K562 (cell line): ENCODE data around the gene PRKCB. TPM values are rescaled to one million over a fixed set of nuclear protein-coding genes. Genes with fewer than 3 reads are reported as not detected.
A peak's percentile ranks its signal among the peaks of the same experiment; 100 is the strongest.

Experiments
- ATF2 ChIP-seq: sonication (generic); formaldehyde crosslinking; IDR thresholded peaks from 2 replicates; pipeline ENCODE4 v1.8.1; 2022; ENCODE audit warnings: missing genetic modification reagents
- ETS1 ChIP-seq: conservative IDR thresholded peaks from 2 replicates; pipeline ENCODE4 v1.6.1; 2011; ENCODE audit warnings: low read depth, mild to moderate bottlenecking, low read length; ENCODE audit not compliant: control insufficient read depth
- MEIS2 ChIP-seq: fragments of 450-650 bp; IDR thresholded peaks from 2 replicates; pipeline ENCODE4 v1.6.1; 2014; ENCODE audit warnings: mild to moderate bottlenecking; ENCODE audit not compliant: partially characterized antibody
- NR1H2 ChIP-seq: sonication (generic); formaldehyde crosslinking; IDR thresholded peaks from 2 replicates; pipeline ENCODE4 v1.4.0; 2020; ENCODE audit warnings: mild to moderate bottlenecking, missing genetic modification reagents
- PCBP2 ChIP-seq: fragments of 200-400 bp; formaldehyde crosslinking; IDR thresholded peaks from 2 replicates; pipeline ENCODE4 v1.6.1; 2018; ENCODE audit warnings: low read length, low read depth, mild to moderate bottlenecking, moderate library complexity; ENCODE audit not compliant: poor library complexity, severe bottlenecking
- RAD21 ChIP-seq, 2 experiments: fragments of 250-450 bp in 1 of 2; fragments of 450-650 bp in 1 of 2; sonication (Bioruptor Pico) in 1 of 2; formaldehyde crosslinking in 1 of 2; IDR thresholded peaks in 1 of 2; conservative IDR thresholded peaks in 1 of 2; 2 replicates each; pipeline versions ENCODE4 v1.4.0 to v1.8.0; 2020 to 2022; ENCODE audit warnings: mild to moderate bottlenecking in 2 of 2, moderate library complexity in 1 of 2
- RCOR1 ChIP-seq, 2 experiments: IDR thresholded peaks; 2 replicates each; pipeline ENCODE4 v1.6.1; 2012; ENCODE audit warnings: low read depth in 2 of 2, low read length in 2 of 2, borderline replicate concordance in 1 of 2, improper control_type of control experiment in 1 of 2
- ZBTB7A ChIP-seq: IDR thresholded peaks from 2 replicates; pipeline ENCODE4 v1.6.1; 2011; ENCODE audit warnings: low read depth, mild to moderate bottlenecking, low read length, moderate library complexity, borderline replicate concordance; ENCODE audit not compliant: control insufficient read depth
- ZFP1 ChIP-seq: fragments of 450-650 bp; formaldehyde crosslinking; IDR thresholded peaks from 2 replicates; pipeline ENCODE4 v1.4.0; 2020; ENCODE audit warnings: mild to moderate bottlenecking, mixed read lengths
- polyA plus RNA-seq, 8 experiments: library from polyadenylated mRNA; depleted of rRNA in 4 of 8; stranded (reverse) in 5 of 8; unstranded in 3 of 8; fragments of >200 nt; fragmentation: Nextera tagmentation in 2 of 8; fragmentation: Illumina TruSeq in 1 of 8; extraction: Ambion mirVana in 2 of 8; extraction: Trizol in 1 of 8; gene quantifications; 2 replicates each; pipeline versions ENCODE4 v1.2.1 to v1.2.3, GENCODE V29; 2011 to 2014; ENCODE audit warnings: inconsistent platforms in 1 of 8, missing spikeins in 1 of 8
- total RNA-seq, 7 experiments: library from RNA; depleted of rRNA in 6 of 7; stranded (reverse); fragments of >200 nt in 6 of 7; fragmentation: Illumina TruSeq in 2 of 7; extraction: Trizol in 2 of 7; gene quantifications; 2 replicates each; pipeline versions ENCODE4 v1.2.1 to v1.2.3, GENCODE V29; 2011 to 2021; ENCODE audit warnings: low replicate concordance in 1 of 7
- TF ChIP-seq, protein P1 (sequence below), 2 experiments: IDR thresholded peaks; 2 replicates each; pipeline ENCODE4 v1.6.1; 2012; ENCODE audit warnings: improper control_type of control experiment in 2 of 2, low read depth in 2 of 2, low read length in 2 of 2, borderline replicate concordance in 1 of 2
- TF ChIP-seq, protein P2 (sequence below), 2 experiments: fragments of 450-650 bp; formaldehyde crosslinking in 1 of 2; IDR thresholded peaks; 2 replicates each; pipeline versions ENCODE4 v1.4.0 to v1.6.1; 2014 to 2020; ENCODE audit warnings: mild to moderate bottlenecking in 2 of 2, borderline replicate concordance in 1 of 2, low read depth in 1 of 2

The PRKCB gene
- total and polyA plus RNA-seq, 9 of the 15 experiments (the other 6 are each of a cell fraction or from before 2014, with no cell fraction given): 49.9 to 276 (median 148) TPM

DNA sequence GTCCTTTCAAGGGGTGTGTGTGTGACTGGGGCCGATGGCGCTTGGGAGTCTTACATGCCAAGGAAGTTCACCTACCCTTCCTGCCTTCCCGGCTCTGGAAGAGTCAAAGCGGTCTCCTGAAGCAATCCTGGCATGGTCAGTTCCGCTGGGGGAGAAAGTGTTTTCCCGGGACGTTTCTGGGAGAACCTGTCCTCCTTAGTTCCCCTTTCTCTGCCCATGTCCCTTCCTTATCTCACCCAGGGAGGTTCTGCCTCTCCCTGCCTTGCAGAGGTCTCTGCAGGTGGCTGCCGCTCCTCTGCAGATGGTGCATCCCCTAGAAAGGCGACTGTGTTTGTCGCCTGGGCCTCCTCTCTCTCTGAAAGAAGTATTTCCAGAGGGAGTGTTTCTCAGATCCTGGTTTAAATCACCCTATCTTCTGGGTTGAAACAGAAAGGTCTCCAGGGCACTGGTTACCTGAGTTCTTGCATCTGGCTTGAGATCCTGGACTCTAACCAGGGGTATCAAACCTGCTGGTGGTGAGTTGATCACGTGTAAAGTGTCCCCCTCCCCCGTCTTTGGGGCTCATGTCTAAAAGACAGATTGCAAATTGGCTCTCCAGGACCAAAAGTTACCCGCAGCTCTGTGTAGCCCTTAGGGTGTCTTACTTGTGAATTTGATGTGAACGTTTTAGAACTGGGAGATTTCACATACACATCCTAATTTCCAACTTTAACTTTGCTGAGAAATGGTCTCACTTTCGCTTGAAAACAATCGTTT, 1.9 kb downstream of the PRKCB start (continued):
- TF ChIP-seq ATF2 (no peak), ZBTB7A (peak; percentile 35; the same call in 1 of the 2 replicates), PCBP2 (no peak), RCOR1 (IDR thresholded peaks at IDR 0.05; ENCODE audit: borderline replicate concordance in 1 of 2, low read depth in 2 of 2, low read length in 2 of 2) (peak in 1 of 2 experiments; percentile 34; a peak in 2 of 4 replicates), MEIS2 (peak; percentile 39), ETS1 (peak; percentile 20; the same call in 1 of the 2 replicates), NR1H2 (CRISPR knock-in tag) (no peak), RAD21 (CRISPR knock-in tag; conservative IDR thresholded peaks at IDR 0.05 in 1 of 2, IDR thresholded peaks at IDR 0.05 in 1 of 2) (0 out of 4 replicates have a peak, but pooled peaks of 1 of the 2 experiments have one; percentile 11), ZFP1 (no peak)
- TF ChIP-seq, protein P1, sequence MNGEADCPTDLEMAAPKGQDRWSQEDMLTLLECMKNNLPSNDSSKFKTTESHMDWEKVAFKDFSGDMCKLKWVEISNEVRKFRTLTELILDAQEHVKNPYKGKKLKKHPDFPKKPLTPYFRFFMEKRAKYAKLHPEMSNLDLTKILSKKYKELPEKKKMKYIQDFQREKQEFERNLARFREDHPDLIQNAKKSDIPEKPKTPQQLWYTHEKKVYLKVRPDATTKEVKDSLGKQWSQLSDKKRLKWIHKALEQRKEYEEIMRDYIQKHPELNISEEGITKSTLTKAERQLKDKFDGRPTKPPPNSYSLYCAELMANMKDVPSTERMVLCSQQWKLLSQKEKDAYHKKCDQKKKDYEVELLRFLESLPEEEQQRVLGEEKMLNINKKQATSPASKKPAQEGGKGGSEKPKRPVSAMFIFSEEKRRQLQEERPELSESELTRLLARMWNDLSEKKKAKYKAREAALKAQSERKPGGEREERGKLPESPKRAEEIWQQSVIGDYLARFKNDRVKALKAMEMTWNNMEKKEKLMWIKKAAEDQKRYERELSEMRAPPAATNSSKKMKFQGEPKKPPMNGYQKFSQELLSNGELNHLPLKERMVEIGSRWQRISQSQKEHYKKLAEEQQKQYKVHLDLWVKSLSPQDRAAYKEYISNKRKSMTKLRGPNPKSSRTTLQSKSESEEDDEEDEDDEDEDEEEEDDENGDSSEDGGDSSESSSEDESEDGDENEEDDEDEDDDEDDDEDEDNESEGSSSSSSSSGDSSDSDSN (IDR thresholded peaks at IDR 0.05; ENCODE audit: borderline replicate concordance in 1 of 2, low read depth in 2 of 2, low read length in 2 of 2): 0 out of 4 replicates have a peak, but pooled peaks of 1 of the 2 experiments have one; percentile 61
- TF ChIP-seq, protein P2, sequence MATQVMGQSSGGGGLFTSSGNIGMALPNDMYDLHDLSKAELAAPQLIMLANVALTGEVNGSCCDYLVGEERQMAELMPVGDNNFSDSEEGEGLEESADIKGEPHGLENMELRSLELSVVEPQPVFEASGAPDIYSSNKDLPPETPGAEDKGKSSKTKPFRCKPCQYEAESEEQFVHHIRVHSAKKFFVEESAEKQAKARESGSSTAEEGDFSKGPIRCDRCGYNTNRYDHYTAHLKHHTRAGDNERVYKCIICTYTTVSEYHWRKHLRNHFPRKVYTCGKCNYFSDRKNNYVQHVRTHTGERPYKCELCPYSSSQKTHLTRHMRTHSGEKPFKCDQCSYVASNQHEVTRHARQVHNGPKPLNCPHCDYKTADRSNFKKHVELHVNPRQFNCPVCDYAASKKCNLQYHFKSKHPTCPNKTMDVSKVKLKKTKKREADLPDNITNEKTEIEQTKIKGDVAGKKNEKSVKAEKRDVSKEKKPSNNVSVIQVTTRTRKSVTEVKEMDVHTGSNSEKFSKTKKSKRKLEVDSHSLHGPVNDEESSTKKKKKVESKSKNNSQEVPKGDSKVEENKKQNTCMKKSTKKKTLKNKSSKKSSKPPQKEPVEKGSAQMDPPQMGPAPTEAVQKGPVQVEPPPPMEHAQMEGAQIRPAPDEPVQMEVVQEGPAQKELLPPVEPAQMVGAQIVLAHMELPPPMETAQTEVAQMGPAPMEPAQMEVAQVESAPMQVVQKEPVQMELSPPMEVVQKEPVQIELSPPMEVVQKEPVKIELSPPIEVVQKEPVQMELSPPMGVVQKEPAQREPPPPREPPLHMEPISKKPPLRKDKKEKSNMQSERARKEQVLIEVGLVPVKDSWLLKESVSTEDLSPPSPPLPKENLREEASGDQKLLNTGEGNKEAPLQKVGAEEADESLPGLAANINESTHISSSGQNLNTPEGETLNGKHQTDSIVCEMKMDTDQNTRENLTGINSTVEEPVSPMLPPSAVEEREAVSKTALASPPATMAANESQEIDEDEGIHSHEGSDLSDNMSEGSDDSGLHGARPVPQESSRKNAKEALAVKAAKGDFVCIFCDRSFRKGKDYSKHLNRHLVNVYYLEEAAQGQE (IDR thresholded peaks at IDR 0.05; ENCODE audit: borderline replicate concordance): peak; percentile 8; the same call in 1 of the 2 replicates
- TF ChIP-seq, protein P2 (CRISPR knock-in tag; IDR thresholded peaks at IDR 0.05; ENCODE audit: low read depth): no peak
